ENCODE measurements around the gene ARL15.

DNA sequence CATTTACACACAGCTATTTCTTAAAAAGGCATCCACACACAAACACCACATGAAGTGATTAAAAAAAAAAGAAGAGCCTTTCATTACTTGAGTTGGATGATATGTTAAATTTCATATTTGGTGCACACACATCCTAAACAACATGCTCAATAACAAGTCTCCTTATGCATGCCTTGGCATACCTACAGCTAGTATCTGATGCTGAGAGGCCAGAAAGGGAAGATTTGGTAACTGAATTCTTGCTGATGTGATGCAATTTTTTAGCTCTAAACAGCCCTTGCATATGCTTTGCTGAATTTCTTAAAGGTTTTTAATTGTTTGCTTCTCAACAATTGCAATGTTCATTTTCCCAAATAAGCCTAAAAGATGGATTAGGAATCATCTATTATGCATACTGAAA lies 338.8 kb downstream of the ARL15 start:
- TF ChIP-seq, protein P1, sequence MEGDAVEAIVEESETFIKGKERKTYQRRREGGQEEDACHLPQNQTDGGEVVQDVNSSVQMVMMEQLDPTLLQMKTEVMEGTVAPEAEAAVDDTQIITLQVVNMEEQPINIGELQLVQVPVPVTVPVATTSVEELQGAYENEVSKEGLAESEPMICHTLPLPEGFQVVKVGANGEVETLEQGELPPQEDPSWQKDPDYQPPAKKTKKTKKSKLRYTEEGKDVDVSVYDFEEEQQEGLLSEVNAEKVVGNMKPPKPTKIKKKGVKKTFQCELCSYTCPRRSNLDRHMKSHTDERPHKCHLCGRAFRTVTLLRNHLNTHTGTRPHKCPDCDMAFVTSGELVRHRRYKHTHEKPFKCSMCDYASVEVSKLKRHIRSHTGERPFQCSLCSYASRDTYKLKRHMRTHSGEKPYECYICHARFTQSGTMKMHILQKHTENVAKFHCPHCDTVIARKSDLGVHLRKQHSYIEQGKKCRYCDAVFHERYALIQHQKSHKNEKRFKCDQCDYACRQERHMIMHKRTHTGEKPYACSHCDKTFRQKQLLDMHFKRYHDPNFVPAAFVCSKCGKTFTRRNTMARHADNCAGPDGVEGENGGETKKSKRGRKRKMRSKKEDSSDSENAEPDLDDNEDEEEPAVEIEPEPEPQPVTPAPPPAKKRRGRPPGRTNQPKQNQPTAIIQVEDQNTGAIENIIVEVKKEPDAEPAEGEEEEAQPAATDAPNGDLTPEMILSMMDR (IDR thresholded peaks at IDR 0.05; ENCODE audit: control extremely low read depth in 1 of 3, insufficient read depth in 1 of 3, low read depth in 1 of 3, low read length in 3 of 3): no peak
- TF ChIP-seq EZH2 (IDR thresholded peaks at IDR 0.05; ENCODE audit: low read depth, low read length, severe bottlenecking): no peak
- no peak for TF ChIP-seq GABPA (IDR thresholded peaks at IDR 0.05; ENCODE audit: borderline replicate concordance, insufficient read depth, low read length)
- TF ChIP-seq SRF (IDR thresholded peaks at IDR 0.05; ENCODE audit: low read depth, low read length): no peak
- TF ChIP-seq, protein P2, sequence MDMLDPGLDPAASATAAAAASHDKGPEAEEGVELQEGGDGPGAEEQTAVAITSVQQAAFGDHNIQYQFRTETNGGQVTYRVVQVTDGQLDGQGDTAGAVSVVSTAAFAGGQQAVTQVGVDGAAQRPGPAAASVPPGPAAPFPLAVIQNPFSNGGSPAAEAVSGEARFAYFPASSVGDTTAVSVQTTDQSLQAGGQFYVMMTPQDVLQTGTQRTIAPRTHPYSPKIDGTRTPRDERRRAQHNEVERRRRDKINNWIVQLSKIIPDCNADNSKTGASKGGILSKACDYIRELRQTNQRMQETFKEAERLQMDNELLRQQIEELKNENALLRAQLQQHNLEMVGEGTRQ (IDR thresholded peaks at IDR 0.05; ENCODE audit: low read length): no peak
- TF ChIP-seq POLR2A (IDR thresholded peaks at IDR 0.05; ENCODE audit: control extremely low read depth in 1 of 2, low read depth in 2 of 2, low read length in 2 of 2): no peak

All from H1 (cell line).